ENCODE measurements around the gene RIT2.

The RIT2 gene

GRCh38 chr18:43040281-43040680, 75.2 kb downstream of the RIT2 start:
- Histone ChIP-seq H3K27me3 (no peaks in the 10 kb centered on the region), H3K9me3 (no peaks in the 10 kb centered on the region), H3K4me3 (ENCODE audit: low read depth, low read length) (no peak overlapping the region), H3K36me3 (no peaks in the 10 kb centered on the region), H3K4me1 (no peaks in the 10 kb centered on the region)
- TF ChIP-seq CTCF (IDR thresholded peaks at IDR 0.05; ENCODE audit: low read depth, low read length) = no peak
- DNase-seq = no peak

GRCh38 chr18:43034683-43035500, 80.6 kb downstream of the RIT2 start:
- H3K4me1 ChIP-seq = no peaks in the 10 kb centered on the region
- no peak for TF ChIP-seq CTCF (IDR thresholded peaks at IDR 0.05; ENCODE audit: low read depth, low read length)
- DNase-seq = no peak
- H3K27me3 ChIP-seq = no peaks in the 10 kb centered on the region
- H3K36me3 ChIP-seq = no peaks in the 10 kb centered on the region
- no peaks in the 10 kb centered on the region for H3K9me3 ChIP-seq
- H3K4me3 ChIP-seq (ENCODE audit: low read depth, low read length) = no peak overlapping the region

GRCh38 chr18:43031169-43031568, 84.3 kb downstream of the RIT2 start:
- Histone ChIP-seq H3K27me3 (no peaks in the 10 kb centered on the region), H3K9me3 (no peaks in the 10 kb centered on the region), H3K36me3 (no peaks in the 10 kb centered on the region), H3K4me1 (no peaks in the 10 kb centered on the region), H3K4me3 (ENCODE audit: low read depth, low read length) (no peak overlapping the region)
- TF ChIP-seq CTCF (IDR thresholded peaks at IDR 0.05; ENCODE audit: low read depth, low read length) = no peak
- DNase-seq = no peak

GRCh38 chr18:43029414-43029813, 86.1 kb downstream of the RIT2 start:
- no peak overlapping the region for H3K4me3 ChIP-seq (ENCODE audit: low read depth, low read length)
- no peak for TF ChIP-seq CTCF (IDR thresholded peaks at IDR 0.05; ENCODE audit: low read depth, low read length)
- H3K4me1 ChIP-seq = no peaks in the 10 kb centered on the region
- no peak for DNase-seq
- no peaks in the 10 kb centered on the region for H3K27me3 ChIP-seq
- H3K36me3 ChIP-seq = no peaks in the 10 kb centered on the region
- no peaks in the 10 kb centered on the region for H3K9me3 ChIP-seq

- no peak for TF ChIP-seq CTCF (IDR thresholded peaks at IDR 0.05; ENCODE audit: low read depth, low read length)
- DNase-seq = no peak
- Histone ChIP-seq H3K4me3 (ENCODE audit: low read depth, low read length) (no peak overlapping the region), H3K36me3 (no peaks in the 10 kb centered on the region), H3K9me3 (no peaks in the 10 kb centered on the region), H3K27me3 (no peaks in the 10 kb centered on the region), H3K4me1 (no peaks in the 10 kb centered on the region)
Observed at GRCh38 chr18:43022874-43023273, 92.6 kb downstream of the RIT2 start.

- Histone ChIP-seq H3K4me3 (ENCODE audit: low read depth, low read length) (no peak overlapping the region), H3K27me3 (no peaks in the 10 kb centered on the region), H3K9me3 (no peaks in the 10 kb centered on the region), H3K4me1 (no peaks in the 10 kb centered on the region), H3K36me3 (no peaks in the 10 kb centered on the region)
- no peak for DNase-seq
- no peak for TF ChIP-seq CTCF (IDR thresholded peaks at IDR 0.05; ENCODE audit: low read depth, low read length)
Observed at GRCh38 chr18:43017622-43018021, 97.9 kb downstream of the RIT2 start.
